ENCODE measurements around the gene HECW1.

DNA sequence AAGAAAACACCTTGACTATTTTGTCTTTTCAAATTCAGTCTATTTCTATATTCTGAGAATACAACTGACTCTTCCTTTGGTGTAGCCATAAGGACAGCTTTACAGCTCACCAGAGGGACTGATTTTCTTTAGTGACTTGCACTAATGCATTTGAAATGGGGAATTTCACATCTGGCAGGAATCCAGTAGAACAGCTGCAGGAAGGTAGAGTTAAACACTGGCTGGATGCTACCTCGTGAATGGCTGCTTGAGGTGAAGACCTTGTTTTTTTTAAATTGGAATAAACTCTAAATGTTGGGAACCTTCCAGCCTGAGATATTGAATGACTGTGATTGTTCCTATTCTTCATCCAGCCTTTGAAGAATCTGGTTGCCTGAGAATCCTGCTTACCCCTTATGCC lies 330.9 kb downstream of the HECW1 start:
- TF ChIP-seq CTCF (conservative IDR thresholded peaks at IDR 0.05 in 1 of 2, IDR thresholded peaks at IDR 0.05 in 1 of 2; ENCODE audit: extremely low read depth in 1 of 2, insufficient read depth in 1 of 2, low read depth in 1 of 2, low read length in 2 of 2) = no peak
- TF ChIP-seq EZH2 (IDR thresholded peaks at IDR 0.05; ENCODE audit: borderline replicate concordance, low read length) = no peak

All from mammary epithelial cell (primary cell).